ENCODE measurements around the gene SH2D5.

GRCh38 chr1:20726932-20727745 is 5.4 kb downstream of the SH2D5 start:
- TF ChIP-seq CTCF (IDR thresholded peaks at IDR 0.05) (no peak), POLR2A (IDR thresholded peaks at IDR 0.05) (no peak)
